Measurements from ENCODE around the gene GPD1L. TPM values are rescaled to one million over a fixed set of nuclear protein-coding genes. Genes with fewer than 3 reads are reported as not detected.
"Not testable (repeated sequence)": the region's sequence is repeated elsewhere in the genome, so short reads cannot be mapped to it uniquely, and the experiment has no call there.

Gene GPD1L
- total RNA-seq, 2 donors from 2014 or later = 20.6 to 24.2 TPM

- peaks cover 14% of the 10 kb centered on the region for H3K4me1 Mint-ChIP-seq (ENCODE audit: low read depth)
- DNase-seq = no peak
- H3K36me3 Mint-ChIP-seq (ENCODE audit: insufficient read depth in 2 of 2) = no peaks in the 10 kb centered on the region
- no peak overlapping the region for H3K4me3 Mint-ChIP-seq
- no peak overlapping the region for H3K27ac Mint-ChIP-seq
- ATAC-seq (replicated peaks in 1 of 2) = no peak
- no peaks in the 10 kb centered on the region for H3K9me3 Mint-ChIP-seq
- H3K27me3 Mint-ChIP-seq (ENCODE audit: low read depth) = peaks cover 5% of the 10 kb centered on the region
Measured at GRCh38 chr3:32181365-32181764, 74.9 kb downstream of the GPD1L start.

DNA sequence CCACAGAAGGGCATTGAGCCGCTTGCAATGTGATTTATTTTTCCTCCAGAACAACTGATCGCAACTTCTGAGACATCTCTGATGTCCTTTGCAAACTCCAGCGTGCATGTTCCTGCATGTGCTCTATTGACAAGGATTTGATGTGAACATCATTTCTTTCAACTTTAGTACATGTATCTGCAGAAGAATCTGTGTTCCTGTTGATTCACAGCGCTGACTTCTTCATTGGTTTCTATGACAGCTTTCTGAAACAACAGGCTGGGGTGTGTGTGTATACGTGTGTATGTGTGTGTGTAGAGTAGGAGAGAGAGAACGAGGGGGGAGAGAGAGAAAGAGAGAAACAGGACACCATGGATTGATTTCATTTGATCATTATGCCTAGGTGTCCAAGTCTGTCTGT lies 75.4 kb downstream of the GPD1L start:
- peaks cover 4% of the 10 kb centered on the region for H3K27me3 Mint-ChIP-seq (ENCODE audit: low read depth)
- H3K36me3 Mint-ChIP-seq (ENCODE audit: insufficient read depth in 2 of 2) = no peaks in the 10 kb centered on the region
- H3K4me1 Mint-ChIP-seq (ENCODE audit: low read depth) = peaks cover 12% of the 10 kb centered on the region
- H3K9me3 Mint-ChIP-seq = no peaks in the 10 kb centered on the region
- H3K4me3 Mint-ChIP-seq = no peak overlapping the region
- no peak overlapping the region for H3K27ac Mint-ChIP-seq
- DNase-seq = no peak
- no peak for ATAC-seq (replicated peaks in 1 of 2)

- H3K27me3 Mint-ChIP-seq (ENCODE audit: low read depth) = peaks cover 4% of the 10 kb centered on the region
- H3K9me3 Mint-ChIP-seq = no peaks in the 10 kb centered on the region
- H3K27ac Mint-ChIP-seq = no peak overlapping the region
- no peak for DNase-seq
- H3K4me1 Mint-ChIP-seq (ENCODE audit: low read depth) = no peaks in the 10 kb centered on the region
- no peak for ATAC-seq (replicated peaks in 1 of 2)
- H3K4me3 Mint-ChIP-seq = no peak overlapping the region
- no peaks in the 10 kb centered on the region for H3K36me3 Mint-ChIP-seq (ENCODE audit: insufficient read depth in 2 of 2)
Measured at GRCh38 chr3:32184187-32184730, 77.8 kb downstream of the GPD1L start.

DNA sequence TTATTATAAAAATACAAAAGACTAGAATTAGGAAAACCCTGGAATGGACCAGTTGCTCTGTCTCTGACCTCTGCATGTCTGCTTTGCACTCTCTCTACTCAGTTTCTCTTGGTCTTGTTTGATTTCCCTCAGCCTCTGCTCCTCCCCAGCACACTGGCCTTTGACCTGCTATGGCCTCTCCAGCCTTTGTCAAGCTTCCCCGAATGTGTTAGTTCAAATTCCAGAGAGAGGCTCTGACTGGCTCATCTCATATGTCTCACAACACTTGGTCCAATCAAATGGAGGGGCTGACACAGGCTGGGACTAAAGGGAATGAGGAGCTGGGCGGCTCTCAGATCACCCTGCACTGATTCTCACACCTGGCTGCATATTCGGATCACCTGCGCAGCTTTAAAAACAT lies 79.7 kb downstream of the GPD1L start:
- Mint-ChIP-seq H3K9me3 (no peaks in the 10 kb centered on the region), H3K27me3 (ENCODE audit: low read depth) (peaks cover 12% of the 10 kb centered on the region), H3K27ac (no peak overlapping the region), H3K4me3 (no peak overlapping the region), H3K4me1 (ENCODE audit: low read depth) (no peaks in the 10 kb centered on the region), H3K36me3 (ENCODE audit: insufficient read depth in 2 of 2) (no peaks in the 10 kb centered on the region)
- no peak for DNase-seq
- ATAC-seq (replicated peaks in 1 of 2) = no peak

GRCh38 chr3:32186876-32187275 lies 80.5 kb downstream of the GPD1L start:
- DNase-seq (no peak), ATAC-seq (replicated peaks in 1 of 2) (no peak)
- H3K36me3 Mint-ChIP-seq (ENCODE audit: insufficient read depth in 2 of 2) = no peaks in the 10 kb centered on the region
- H3K27me3 Mint-ChIP-seq (ENCODE audit: low read depth) = peaks cover 16% of the 10 kb centered on the region
- H3K9me3 Mint-ChIP-seq = no peaks in the 10 kb centered on the region
- no peaks in the 10 kb centered on the region for H3K4me1 Mint-ChIP-seq (ENCODE audit: low read depth)
- no peak overlapping the region for H3K27ac Mint-ChIP-seq
- no peak overlapping the region for H3K4me3 Mint-ChIP-seq

DNA sequence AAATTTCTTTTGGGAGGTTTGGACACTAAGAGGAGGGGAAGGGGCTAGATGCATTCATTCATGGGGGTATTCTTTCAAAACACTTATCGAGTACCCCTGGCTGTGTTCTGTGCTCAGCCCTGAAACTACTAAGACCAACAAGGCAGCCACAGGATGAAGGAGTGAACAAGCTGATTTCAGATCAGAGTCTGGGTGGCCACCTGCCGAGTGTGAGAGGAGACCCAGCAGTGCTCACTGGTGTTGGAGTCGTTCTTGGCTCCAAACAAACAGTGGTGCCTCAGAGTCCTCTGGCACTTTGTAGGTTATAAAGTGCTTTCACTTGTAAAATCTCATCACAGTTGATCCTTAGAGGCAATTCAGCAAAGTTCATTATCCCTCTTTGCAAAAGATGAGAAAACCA lies 83.3 kb downstream of the GPD1L start:
- Mint-ChIP-seq H3K27me3 (ENCODE audit: low read depth) (peaks cover 16% of the 10 kb centered on the region), H3K36me3 (ENCODE audit: insufficient read depth in 2 of 2) (no peaks in the 10 kb centered on the region), H3K4me1 (ENCODE audit: low read depth) (no peaks in the 10 kb centered on the region), H3K27ac (no peak overlapping the region), H3K4me3 (no peak overlapping the region), H3K9me3 (no peaks in the 10 kb centered on the region)
- ATAC-seq (replicated peaks in 1 of 2) = no peak
- DNase-seq = no peak

- not testable (repeated sequence) for H3K36me3 Mint-ChIP-seq (ENCODE audit: insufficient read depth in 2 of 2); DNase-seq; H3K9me3 Mint-ChIP-seq; H3K4me3 Mint-ChIP-seq; H3K4me1 Mint-ChIP-seq (ENCODE audit: low read depth); ATAC-seq (replicated peaks in 1 of 2); H3K27ac Mint-ChIP-seq
- H3K27me3 Mint-ChIP-seq (ENCODE audit: low read depth) = peaks cover 16% of the 10 kb centered on the region
Measured at GRCh38 chr3:32190556-32190955, 84.1 kb downstream of the GPD1L start.

DNA sequence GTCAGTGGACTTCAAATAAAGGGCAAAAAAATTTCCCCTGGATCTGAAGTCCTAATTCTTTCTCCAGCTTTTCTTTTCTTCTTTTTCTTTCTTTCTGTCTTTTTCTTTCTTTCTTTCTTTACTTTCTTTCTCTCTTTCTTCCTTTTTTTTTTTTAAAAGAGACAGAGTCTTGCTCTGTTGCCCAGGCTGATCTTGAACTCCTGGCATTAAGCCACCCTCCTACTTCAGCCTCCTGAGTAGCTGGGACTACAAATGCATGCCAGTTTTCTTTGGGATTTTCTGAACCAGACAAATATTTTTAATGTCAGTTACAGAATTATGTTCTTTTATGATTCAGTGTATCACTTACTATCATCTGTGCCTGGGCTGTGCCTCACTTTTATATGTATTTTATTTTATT lies 86.7 kb downstream of the GPD1L start:
- ATAC-seq (replicated peaks in 1 of 2) = no peak
- Mint-ChIP-seq H3K27ac (no peak overlapping the region), H3K27me3 (ENCODE audit: low read depth) (peaks cover 23% of the 10 kb centered on the region), H3K4me1 (ENCODE audit: low read depth) (no peaks in the 10 kb centered on the region), H3K36me3 (ENCODE audit: insufficient read depth in 2 of 2) (no peaks in the 10 kb centered on the region), H3K9me3 (no peaks in the 10 kb centered on the region), H3K4me3 (no peak overlapping the region)
- DNase-seq = no peak

- no peak overlapping the region for H3K4me3 Mint-ChIP-seq
- no peaks in the 10 kb centered on the region for H3K4me1 Mint-ChIP-seq (ENCODE audit: low read depth)
- no peaks in the 10 kb centered on the region for H3K9me3 Mint-ChIP-seq
Measured at GRCh38 chr3:32194653-32195052, 88.2 kb downstream of the GPD1L start.

GRCh38 chr3:32195995-32196540 lies 89.6 kb downstream of the GPD1L start:
- H3K36me3 Mint-ChIP-seq (ENCODE audit: insufficient read depth in 2 of 2) = no peaks in the 10 kb centered on the region
- no peak overlapping the region for H3K27ac Mint-ChIP-seq
- H3K4me3 Mint-ChIP-seq = no peak overlapping the region

More at GRCh38 chr3:32194653-32195052, 88.2 kb downstream of the GPD1L start:
- DNase-seq (no peak), ATAC-seq (replicated peaks in 1 of 2) (no peak)
- Mint-ChIP-seq H3K27ac (no peak overlapping the region), H3K36me3 (ENCODE audit: insufficient read depth in 2 of 2) (no peaks in the 10 kb centered on the region), H3K27me3 (ENCODE audit: low read depth) (peaks cover 21% of the 10 kb centered on the region)

DNA sequence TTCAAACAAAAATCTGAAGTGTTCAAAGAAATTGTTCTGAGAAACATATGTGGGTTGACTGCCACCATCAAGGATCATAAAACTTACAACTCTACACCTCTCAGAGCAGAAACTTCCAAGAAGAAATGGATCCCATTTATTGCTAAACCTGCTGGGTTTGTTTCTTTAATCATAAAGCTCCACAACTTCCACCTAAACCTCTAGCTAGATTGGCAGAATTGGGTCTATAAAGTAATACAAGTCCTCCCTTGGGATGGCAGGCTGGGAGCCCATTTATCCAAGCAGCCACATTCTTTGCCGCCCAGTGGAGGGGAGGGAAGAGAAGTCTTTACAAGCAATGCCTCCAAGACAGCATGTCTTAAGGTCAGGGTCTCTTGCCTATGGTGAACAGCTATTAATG lies 91.6 kb downstream of the GPD1L start:
- Mint-ChIP-seq H3K4me1 (ENCODE audit: low read depth) (no peaks in the 10 kb centered on the region), H3K36me3 (ENCODE audit: insufficient read depth in 2 of 2) (no peaks in the 10 kb centered on the region), H3K27ac (no peak overlapping the region), H3K27me3 (ENCODE audit: low read depth) (peaks cover 19% of the 10 kb centered on the region), H3K4me3 (no peak overlapping the region), H3K9me3 (no peaks in the 10 kb centered on the region)
- DNase-seq = no peak
- no peak for ATAC-seq (replicated peaks in 1 of 2)

More at GRCh38 chr3:32195995-32196540, 89.6 kb downstream of the GPD1L start:
- Mint-ChIP-seq H3K27me3 (ENCODE audit: low read depth) (peaks cover 24% of the 10 kb centered on the region), H3K9me3 (no peaks in the 10 kb centered on the region), H3K4me1 (ENCODE audit: low read depth) (no peaks in the 10 kb centered on the region)
- no peak for ATAC-seq (replicated peaks in 1 of 2)
- no peak for DNase-seq

DNA sequence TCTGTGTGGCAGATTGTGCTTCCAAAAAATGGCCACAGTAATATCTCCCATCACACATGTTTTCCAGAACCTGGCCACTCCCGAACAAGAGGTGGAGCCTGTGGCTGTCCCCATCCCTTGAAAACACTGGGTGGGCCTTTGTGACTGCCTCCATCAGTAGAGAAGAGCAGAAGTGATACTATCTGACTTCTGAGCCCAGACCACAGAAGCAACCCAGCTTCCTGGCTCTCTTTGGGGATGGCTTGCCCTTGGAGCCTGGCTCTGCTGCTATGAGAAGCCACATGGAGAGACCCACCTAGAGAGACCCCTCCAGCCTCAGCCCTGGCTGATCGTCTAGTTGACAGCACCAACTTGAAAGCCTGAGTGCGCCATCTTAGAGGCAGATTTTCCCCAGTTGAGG lies 92.3 kb downstream of the GPD1L start:
- no peaks in the 10 kb centered on the region for H3K9me3 Mint-ChIP-seq
- H3K27me3 Mint-ChIP-seq (ENCODE audit: low read depth) = peaks cover 19% of the 10 kb centered on the region
- H3K27ac Mint-ChIP-seq = no peak overlapping the region
- no peak for ATAC-seq (replicated peaks in 1 of 2)
- DNase-seq = no peak
- no peak overlapping the region for H3K4me3 Mint-ChIP-seq
- H3K4me1 Mint-ChIP-seq (ENCODE audit: low read depth) = no peaks in the 10 kb centered on the region
- no peaks in the 10 kb centered on the region for H3K36me3 Mint-ChIP-seq (ENCODE audit: insufficient read depth in 2 of 2)

DNA sequence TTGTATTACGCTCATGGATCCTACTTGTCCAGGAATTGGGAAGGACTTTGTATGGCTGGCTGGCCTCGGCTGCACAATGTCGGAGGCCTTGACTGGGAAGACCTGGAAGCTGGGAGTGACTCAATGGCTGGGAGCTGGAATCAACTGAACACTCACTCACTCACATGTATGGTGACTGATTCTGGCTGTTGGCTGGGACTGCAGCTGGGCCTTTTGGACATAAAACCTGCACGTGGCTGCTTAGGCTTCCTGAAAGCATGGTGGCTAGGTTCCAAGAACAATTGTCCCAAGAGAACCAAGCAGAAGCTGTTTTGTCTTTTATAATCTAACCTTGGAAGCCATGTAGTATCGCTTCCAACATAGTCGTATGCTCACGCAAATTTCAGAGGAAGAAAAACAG lies 94.1 kb downstream of the GPD1L start:
- no peaks in the 10 kb centered on the region for H3K9me3 Mint-ChIP-seq
- ATAC-seq (replicated peaks in 1 of 2) = no peak
- peaks cover 19% of the 10 kb centered on the region for H3K27me3 Mint-ChIP-seq (ENCODE audit: low read depth)
- H3K4me3 Mint-ChIP-seq = no peak overlapping the region
- no peaks in the 10 kb centered on the region for H3K4me1 Mint-ChIP-seq (ENCODE audit: low read depth)
- H3K27ac Mint-ChIP-seq = no peak overlapping the region
- H3K36me3 Mint-ChIP-seq (ENCODE audit: insufficient read depth in 2 of 2) = no peaks in the 10 kb centered on the region
- no peak for DNase-seq

DNA sequence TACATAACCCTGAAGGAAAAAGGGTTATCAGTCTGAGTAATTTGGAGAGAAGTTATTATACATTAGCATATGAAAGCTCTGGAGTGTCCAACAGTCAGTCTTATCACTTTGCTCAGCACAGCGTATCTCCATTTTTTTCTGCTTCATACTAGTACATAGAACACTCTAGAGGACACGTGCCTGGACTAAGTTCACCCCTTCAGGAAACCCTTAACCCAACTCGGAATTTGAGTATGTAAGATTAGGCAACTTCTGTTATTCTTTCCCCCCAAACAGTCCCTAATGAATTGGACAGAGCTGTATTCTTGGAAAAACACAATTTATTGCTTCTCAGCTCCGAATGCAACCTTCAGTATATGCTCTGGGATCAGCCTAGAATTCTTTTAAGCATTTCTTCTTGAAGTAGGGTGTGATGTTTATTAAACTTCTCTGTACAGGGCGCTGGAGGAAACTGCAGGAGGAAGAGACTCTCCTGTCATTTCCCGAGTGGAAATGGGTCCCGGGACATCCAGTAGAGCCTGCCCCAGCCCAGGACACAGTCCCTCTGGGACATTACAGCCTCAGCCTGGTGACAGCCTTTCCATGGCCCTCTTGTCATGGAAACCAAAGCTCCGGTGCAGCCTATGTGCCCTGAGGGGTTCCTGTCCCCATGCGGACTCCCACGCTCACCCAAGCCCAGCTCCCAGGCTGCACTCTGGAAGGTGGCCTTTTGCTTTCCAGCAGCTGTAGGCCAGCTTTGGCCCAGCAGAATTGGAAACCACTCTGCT lies 94.8 kb downstream of the GPD1L start:
- Mint-ChIP-seq H3K4me3 (no peak overlapping the region), H3K27me3 (ENCODE audit: low read depth) (peaks cover 19% of the 10 kb centered on the region), H3K27ac (no peak overlapping the region), H3K4me1 (ENCODE audit: low read depth) (no peaks in the 10 kb centered on the region), H3K9me3 (no peaks in the 10 kb centered on the region), H3K36me3 (ENCODE audit: insufficient read depth in 2 of 2) (no peaks in the 10 kb centered on the region)
- DNase-seq (no peak), ATAC-seq (replicated peaks in 1 of 2) (no peak)

Measured in activated T-cell treated with anti-CD3 and anti-CD28 coated beads, Interleukin-2, amount 50 U/mL, for 72 hours (primary cell).